K562 (cell line): Measurements from ENCODE around the gene MRAS. TPM values are rescaled to one million over a fixed set of nuclear protein-coding genes. Genes with fewer than 3 reads are reported as not detected.

Experiments
- COPS2 ChIP-seq: fragments of 450-650 bp; conservative IDR thresholded peaks from 2 replicates; pipeline ENCODE4 v1.6.1; 2016; ENCODE audit warnings: mild to moderate bottlenecking, moderate library complexity
- CXXC5 ChIP-seq: fragments of 250-450 bp; sonication (Bioruptor Pico); IDR thresholded peaks from 2 replicates; pipeline ENCODE4 v1.8.0; 2022; ENCODE audit warnings: inconsistent platforms, mild to moderate bottlenecking, moderate library complexity
- MCM2 ChIP-seq: fragments of 450-650 bp; IDR thresholded peaks from 2 replicates; pipeline ENCODE4 v1.6.1; 2017; ENCODE audit warnings: low read depth, mild to moderate bottlenecking
- MITF ChIP-seq: IDR thresholded peaks from 2 replicates; pipeline ENCODE4 v1.6.1; 2014; ENCODE audit warnings: antibody characterized with exemption
- TGIF2 ChIP-seq: sonication (generic); formaldehyde crosslinking; IDR thresholded peaks from 2 replicates; pipeline ENCODE4 v1.8.1; 2022; ENCODE audit warnings: mild to moderate bottlenecking, missing genetic modification reagents, moderate library complexity
- ZBTB33 ChIP-seq: sonication (generic); formaldehyde crosslinking; IDR thresholded peaks from 2 replicates; pipeline ENCODE4 v1.8.1; 2023; ENCODE audit warnings: mild to moderate bottlenecking, missing genetic modification reagents
- ZNF197 ChIP-seq: fragments of 200-800 bp; sonication (Bioruptor generic); IDR thresholded peaks from 2 replicates; pipeline ENCODE4 v1.6.1; 2016; ENCODE audit warnings: low read depth, missing genetic modification characterization, missing compliant biosample characterization
- ZNF609 ChIP-seq: sonication (generic); formaldehyde crosslinking; IDR thresholded peaks from 2 replicates; pipeline ENCODE4 v1.8.1; 2023; ENCODE audit warnings: missing genetic modification reagents, mild to moderate bottlenecking, borderline replicate concordance
- ZNF780A ChIP-seq: fragments of 250-450 bp; sonication (Bioruptor Pico); IDR thresholded peaks from 2 replicates; pipeline ENCODE4 v1.5.0; 2021; ENCODE audit warnings: mild to moderate bottlenecking
- polyA plus RNA-seq, 8 experiments: library from polyadenylated mRNA; depleted of rRNA in 4 of 8; stranded (reverse) in 5 of 8; unstranded in 3 of 8; fragments of >200 nt; fragmentation: Nextera tagmentation in 2 of 8; fragmentation: Illumina TruSeq in 1 of 8; extraction: Ambion mirVana in 2 of 8; extraction: Trizol in 1 of 8; gene quantifications; 2 replicates each; pipeline versions ENCODE4 v1.2.1 to v1.2.3, GENCODE V29; 2011 to 2014; ENCODE audit warnings: inconsistent platforms in 1 of 8, missing spikeins in 1 of 8
- total RNA-seq, 7 experiments: library from RNA; depleted of rRNA in 6 of 7; stranded (reverse); fragments of >200 nt in 6 of 7; fragmentation: Illumina TruSeq in 2 of 7; extraction: Trizol in 2 of 7; gene quantifications; 2 replicates each; pipeline versions ENCODE4 v1.2.1 to v1.2.3, GENCODE V29; 2011 to 2021; ENCODE audit warnings: low replicate concordance in 1 of 7

Gene MRAS
- total and polyA plus RNA-seq, 9 of the 15 experiments (the other 6 are each of a cell fraction or from before 2014, with no cell fraction given): 1.5 to 10.0 (median 5.0) TPM

GRCh38 chr3:138441256-138441655 lies 92.9 kb downstream of the MRAS start (continued):
- TF ChIP-seq ZNF609 (CRISPR knock-in tag) (no peak), ZNF197 (no peak), MITF (no peak), ZBTB33 (CRISPR knock-in tag) (no peak), MCM2 (no peak), ZNF780A (CRISPR knock-in tag) (no peak), CXXC5 (CRISPR knock-in tag) (no peak), TGIF2 (CRISPR knock-in tag) (no peak), COPS2 (no peak)
- TF ChIP-seq, all 486 proteins: peak for 0
